H9 (cell line): Measurements from ENCODE around the gene PBOV1. TPM values are rescaled to one million over a fixed set of nuclear protein-coding genes. Genes with fewer than 3 reads are reported as not detected.

Experiments used
- DNase-seq: peaks from one replicate; pipeline ENCODE4 v3.0.0-alpha.2; 2017
- H2AFZ ChIP-seq: one replicate; pipeline ENCODE4 v1.6.1; 2013; ENCODE audit warnings: mild to moderate bottlenecking, low read length, control low read depth, moderate library complexity
- H2AK5ac ChIP-seq: 2 replicates; pipeline ENCODE4 v1.6.1; 2013; ENCODE audit warnings: low read length, control low read depth, mixed read lengths; ENCODE audit not compliant: insufficient read length
- H2BK120ac ChIP-seq: one replicate; pipeline ENCODE4 v1.6.1; 2013; ENCODE audit warnings: low read depth, mild to moderate bottlenecking, low read length, control low read depth, inconsistent platforms; ENCODE audit not compliant: poor library complexity, severe bottlenecking
- H2BK12ac ChIP-seq: 2 replicates; pipeline ENCODE4 v1.6.1; 2013; ENCODE audit warnings: low read length, control low read depth, mixed read lengths, low read depth; ENCODE audit not compliant: insufficient read length
- H2BK15ac ChIP-seq: 2 replicates; pipeline ENCODE4 v1.6.1; 2013; ENCODE audit warnings: low read depth, low read length, control low read depth
- H2BK20ac ChIP-seq: one replicate; pipeline ENCODE4 v1.6.1; 2013; ENCODE audit warnings: low read depth, mild to moderate bottlenecking, low read length, control low read depth, inconsistent platforms; ENCODE audit not compliant: poor library complexity, severe bottlenecking
- H2BK5ac ChIP-seq: 2 replicates; pipeline ENCODE4 v1.6.1; 2013; ENCODE audit warnings: low read length, control low read depth, mixed read lengths; ENCODE audit not compliant: insufficient read length
- H3K14ac ChIP-seq: 2 replicates; pipeline ENCODE4 v1.6.1; 2013; ENCODE audit warnings: low read length, control low read depth; ENCODE audit not compliant: insufficient read depth
- H3K18ac ChIP-seq: 2 replicates; pipeline ENCODE4 v1.6.1; 2013; ENCODE audit warnings: low read depth, mild to moderate bottlenecking, mixed read lengths, low read length, control low read depth; ENCODE audit not compliant: insufficient read length
- H3K23ac ChIP-seq: 2 replicates; pipeline ENCODE4 v1.6.1; 2013; ENCODE audit warnings: low read length, control low read depth, mixed read lengths, low read depth; ENCODE audit not compliant: insufficient read length
- H3K23me2 ChIP-seq: 2 replicates; pipeline ENCODE4 v1.6.1; 2013; ENCODE audit warnings: low read depth, mild to moderate bottlenecking, mixed read lengths, low read length, control low read depth; ENCODE audit not compliant: insufficient read length, poor library complexity, severe bottlenecking
- H3K27ac ChIP-seq: 2 replicates; pipeline ENCODE4 v1.5.1; 2013; ENCODE audit warnings: low read length, control low read depth, mixed read lengths, low read depth; ENCODE audit not compliant: insufficient read length
- H3K27me3 ChIP-seq: 2 replicates; pipeline ENCODE4 v1.6.1; 2013; ENCODE audit warnings: low read length, control low read depth, inconsistent platforms; ENCODE audit not compliant: insufficient read depth
- H3K4ac ChIP-seq: 2 replicates; pipeline ENCODE4 v1.6.1; 2013; ENCODE audit warnings: low read depth, mild to moderate bottlenecking, control low read depth, inconsistent platforms, low read length, moderate library complexity
- H3K4me1 ChIP-seq: 2 replicates; pipeline ENCODE4 v1.6.1; 2013; ENCODE audit warnings: low read length, control low read depth, inconsistent platforms; ENCODE audit not compliant: insufficient read depth
- H3K4me2 ChIP-seq: 2 replicates; pipeline ENCODE4 v1.6.1; 2013; ENCODE audit warnings: low read length, control low read depth, mixed read lengths; ENCODE audit not compliant: insufficient read length, insufficient read depth
- H3K56ac ChIP-seq: 2 replicates; pipeline ENCODE4 v1.6.1; 2013; ENCODE audit warnings: low read depth, mild to moderate bottlenecking, mixed read lengths, low read length, control low read depth; ENCODE audit not compliant: insufficient read length
- H3K79me1 ChIP-seq: 2 replicates; pipeline ENCODE4 v1.6.1; 2013; ENCODE audit warnings: low read depth, mild to moderate bottlenecking, moderate library complexity, low read length, control low read depth, inconsistent platforms; ENCODE audit not compliant: insufficient read depth, poor library complexity, severe bottlenecking
- H3K79me2 ChIP-seq: 2 replicates; pipeline ENCODE4 v1.6.1; 2013; ENCODE audit warnings: low read length, control low read depth, inconsistent platforms; ENCODE audit not compliant: insufficient read depth
- H3K9ac ChIP-seq: 2 replicates; pipeline ENCODE4 v1.6.1; 2013; ENCODE audit warnings: low read length, control low read depth, mixed read lengths; ENCODE audit not compliant: insufficient read length; ENCODE audit errors: extremely low read depth
- H3K9me3 ChIP-seq: one replicate; pipeline ENCODE4 v1.6.1; 2013; ENCODE audit warnings: low read depth, low read length, inconsistent platforms; ENCODE audit not compliant: control insufficient read depth
- H3T11ph ChIP-seq: one replicate; pipeline ENCODE4 v1.6.1; 2013; ENCODE audit warnings: mild to moderate bottlenecking, low read length, control low read depth, inconsistent platforms
- H4K20me1 ChIP-seq: one replicate; pipeline ENCODE4 v1.6.1; 2013; ENCODE audit not compliant: control insufficient read depth, insufficient read length, insufficient read depth
- H4K5ac ChIP-seq: 2 replicates; pipeline ENCODE4 v1.6.1; 2013; ENCODE audit warnings: low read depth, mild to moderate bottlenecking, mixed read lengths, low read length, control low read depth; ENCODE audit not compliant: insufficient read length
- H4K8ac ChIP-seq: replicated peaks from 2 replicates; pipeline ENCODE4 v1.6.1; 2013; ENCODE audit warnings: low read length, control low read depth, mixed read lengths, low read depth; ENCODE audit not compliant: insufficient read length
- H4K91ac ChIP-seq: 2 replicates; pipeline ENCODE4 v1.6.1; 2013; ENCODE audit warnings: low read depth, mild to moderate bottlenecking, moderate library complexity, mixed read lengths, low read length, control low read depth; ENCODE audit not compliant: insufficient read length
- H3K27ac Mint-ChIP-seq, 3 experiments: 2 replicates in 2 of 3; 3 replicates in 1 of 3; pipeline ENCODE4 v1.8.0; 2020 to 2021; ENCODE audit warnings: mixed read lengths in 3 of 3, mild to moderate bottlenecking in 1 of 3, moderate library complexity in 1 of 3
- H3K27me3 Mint-ChIP-seq: 2 replicates; pipeline ENCODE4 v1.8.0; 2021; ENCODE audit warnings: low read depth, mild to moderate bottlenecking, moderate library complexity, mixed read lengths
- H3K36me3 Mint-ChIP-seq, 3 experiments: 2 replicates in 2 of 3; 3 replicates in 1 of 3; pipeline ENCODE4 v1.8.0; 2020 to 2021; ENCODE audit warnings: low read depth in 3 of 3, mixed read lengths in 3 of 3; ENCODE audit not compliant: insufficient read depth in 1 of 3
- H3K4me1 Mint-ChIP-seq, 2 experiments: 2 replicates each; pipeline ENCODE4 v1.8.0; 2020; ENCODE audit warnings: mixed read lengths in 2 of 2
- H3K4me3 Mint-ChIP-seq, 2 experiments: 2 replicates in 1 of 2; 3 replicates in 1 of 2; pipeline ENCODE4 v1.8.0; 2020 to 2021; ENCODE audit warnings: mild to moderate bottlenecking in 2 of 2, mixed read lengths in 2 of 2, moderate library complexity in 1 of 2
- H3K9me3 Mint-ChIP-seq, 2 experiments: 2 replicates in 1 of 2; 3 replicates in 1 of 2; pipeline ENCODE4 v1.8.0; 2020; ENCODE audit warnings: mild to moderate bottlenecking in 2 of 2, mixed read lengths in 2 of 2, moderate library complexity in 1 of 2
- CTCF ChIP-seq: fragments of 200-600 bp; sonication (generic); conservative IDR thresholded peaks from 3 replicates; pipeline ENCODE4 v1.8.0; 2021; ENCODE audit warnings: antibody characterized with exemption, mild to moderate bottlenecking
- WGBS: extraction: QIAGEN DNeasy Blood & Tissue Kit; methylation state at CpG from one replicate; pipeline ENCODE4 v1.1.7; 2013; ENCODE audit warnings: missing lambda C conversion rate, low lambda C conversion rate, mixed read lengths; ENCODE audit not compliant: insufficient read length; ENCODE audit errors: extremely low coverage; 5-methylcytosine and 5-hydroxymethylcytosine counted together
- total RNA-seq: library from RNA; stranded (reverse); gene quantifications from 2 replicates; pipeline ENCODE4 v1.2.1, GENCODE V29; 2021

PBOV1 gene
- total RNA-seq, 1 experiment from 2014 or later, result not detected

GRCh38 chr6:138248011-138248410 is 29.7 kb upstream of the PBOV1 start:
- Histone ChIP-seq H3K4ac (no peak overlapping the region), H3T11ph (no peak overlapping the region), H2BK120ac (no peak overlapping the region), H3K18ac (no peak overlapping the region), H3K4me2 (no peak overlapping the region), H3K14ac (no peak overlapping the region), H3K23me2 (no peaks in the 10 kb centered on the region), H3K56ac (no peak overlapping the region), H3K9ac (no peak overlapping the region), H3K27ac (no peak overlapping the region), H3K9me3 (no peaks in the 10 kb centered on the region), H3K4me1 (no peaks in the 10 kb centered on the region), H4K5ac (no peak overlapping the region), H4K8ac (no peak overlapping the region), H2AFZ (no peak overlapping the region), H2BK12ac (no peak overlapping the region), H3K79me2 (no peaks in the 10 kb centered on the region), H2AK5ac (no peak overlapping the region), H3K79me1 (no peaks in the 10 kb centered on the region), H2BK5ac (no peak overlapping the region), H2BK15ac (no peak overlapping the region), H3K27me3 (no peaks in the 10 kb centered on the region), H4K20me1 (no peaks in the 10 kb centered on the region), H4K91ac (no peak overlapping the region), H3K23ac (no peak overlapping the region), H2BK20ac (no peak overlapping the region)
- Mint-ChIP-seq H3K9me3 (no peaks in the 10 kb centered on the region), H3K4me1 (no peaks in the 10 kb centered on the region), H3K36me3 (peaks cover 0 to 3% (median 0%) of the 10 kb centered on the region in 3 experiments; a peak in 1 of 7 replicates), H3K27ac (peak overlapping the region in 1 of 3 experiments; percentile 61; a peak in 2 of 7 replicates), H3K4me3 (no peak overlapping the region), H3K27me3 (no peaks in the 10 kb centered on the region)
- no peak for DNase-seq
- WGBS, result no CpG with 5 or more reads among the region's 7 CpGs
- TF ChIP-seq CTCF, result no peak
